KMS-11 (cell line): ENCODE data around the gene PAFAH1B2.
"Not testable (repeated sequence)": the region's sequence is repeated elsewhere in the genome, so short reads cannot be mapped to it uniquely, and the experiment has no call there.

Experiments used
- H2AFZ ChIP-seq: fragments of 200-600 bp; sonication (generic); 2 replicates; pipeline ENCODE4 v1.6.1; 2016; ENCODE audit warnings: antibody characterized with exemption, mixed run types, low read depth
- H3K27ac ChIP-seq: fragments of 200-600 bp; sonication (generic); 2 replicates; pipeline ENCODE4 v1.6.1; 2016; ENCODE audit warnings: mild to moderate bottlenecking, mixed run types
- H3K27me3 ChIP-seq: fragments of 200-600 bp; sonication (generic); 2 replicates; pipeline ENCODE4 v1.6.1; 2017; ENCODE audit warnings: mild to moderate bottlenecking, low read depth, mixed run types, moderate library complexity; ENCODE audit not compliant: insufficient read depth
- H3K36me3 ChIP-seq: fragments of 200-600 bp; sonication (generic); 2 replicates; pipeline ENCODE4 v1.6.1; 2017; ENCODE audit warnings: mild to moderate bottlenecking, mixed run types; ENCODE audit not compliant: insufficient read depth
- H3K4me1 ChIP-seq: fragments of 200-600 bp; sonication (generic); 2 replicates; pipeline ENCODE4 v1.6.1; 2016; ENCODE audit warnings: mild to moderate bottlenecking, low read depth, mixed run types; ENCODE audit not compliant: poor library complexity, severe bottlenecking
- H3K4me2 ChIP-seq: fragments of 200-600 bp; sonication (generic); 2 replicates; pipeline ENCODE4 v1.7.0; 2016; ENCODE audit warnings: mild to moderate bottlenecking, mixed run types
- H3K4me3 ChIP-seq: fragments of 200-600 bp; sonication (generic); IDR thresholded peaks from 2 replicates; pipeline ENCODE4 v1.6.1; 2017; ENCODE audit warnings: low read depth, low read length, mixed read lengths; ENCODE audit not compliant: insufficient read depth
- H3K79me2 ChIP-seq: fragments of 200-600 bp; sonication (generic); 2 replicates; pipeline ENCODE4 v1.6.1; 2016; ENCODE audit warnings: low read depth, mixed run types; ENCODE audit not compliant: insufficient read depth
- H3K9ac ChIP-seq: fragments of 200-600 bp; sonication (generic); 2 replicates; pipeline ENCODE4 v1.6.1; 2016; ENCODE audit warnings: mild to moderate bottlenecking, mixed run types
- H4K20me1 ChIP-seq: fragments of 200-600 bp; sonication (generic); 2 replicates; pipeline ENCODE4 v1.6.1; 2016; ENCODE audit warnings: mild to moderate bottlenecking, mixed run types; ENCODE audit not compliant: insufficient read depth
- TF ChIP-seq, protein P1 (sequence below): fragments of 200-600 bp; sonication (generic); conservative IDR thresholded peaks from 2 replicates; pipeline ENCODE4 v1.6.1; 2017; ENCODE audit warnings: low read depth, mild to moderate bottlenecking, antibody characterized with exemption, low read length, moderate library complexity, mixed read lengths

Gene PAFAH1B2

GRCh38 chr11:117204283-117205080 lies 60.4 kb downstream of the PAFAH1B2 start:
- no peaks in the 10 kb centered on the region for H4K20me1 ChIP-seq
- no peak overlapping the region for H3K27ac ChIP-seq
- no peak overlapping the region for H2AFZ ChIP-seq
- no peak overlapping the region for H3K4me3 ChIP-seq
- no peak overlapping the region for H3K4me2 ChIP-seq
- H3K4me1 ChIP-seq: no peaks in the 10 kb centered on the region
- TF ChIP-seq, protein P1, sequence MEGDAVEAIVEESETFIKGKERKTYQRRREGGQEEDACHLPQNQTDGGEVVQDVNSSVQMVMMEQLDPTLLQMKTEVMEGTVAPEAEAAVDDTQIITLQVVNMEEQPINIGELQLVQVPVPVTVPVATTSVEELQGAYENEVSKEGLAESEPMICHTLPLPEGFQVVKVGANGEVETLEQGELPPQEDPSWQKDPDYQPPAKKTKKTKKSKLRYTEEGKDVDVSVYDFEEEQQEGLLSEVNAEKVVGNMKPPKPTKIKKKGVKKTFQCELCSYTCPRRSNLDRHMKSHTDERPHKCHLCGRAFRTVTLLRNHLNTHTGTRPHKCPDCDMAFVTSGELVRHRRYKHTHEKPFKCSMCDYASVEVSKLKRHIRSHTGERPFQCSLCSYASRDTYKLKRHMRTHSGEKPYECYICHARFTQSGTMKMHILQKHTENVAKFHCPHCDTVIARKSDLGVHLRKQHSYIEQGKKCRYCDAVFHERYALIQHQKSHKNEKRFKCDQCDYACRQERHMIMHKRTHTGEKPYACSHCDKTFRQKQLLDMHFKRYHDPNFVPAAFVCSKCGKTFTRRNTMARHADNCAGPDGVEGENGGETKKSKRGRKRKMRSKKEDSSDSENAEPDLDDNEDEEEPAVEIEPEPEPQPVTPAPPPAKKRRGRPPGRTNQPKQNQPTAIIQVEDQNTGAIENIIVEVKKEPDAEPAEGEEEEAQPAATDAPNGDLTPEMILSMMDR: no peak
- no peaks in the 10 kb centered on the region for H3K36me3 ChIP-seq
- H3K27me3 ChIP-seq: no peaks in the 10 kb centered on the region
- no peaks in the 10 kb centered on the region for H3K79me2 ChIP-seq
- no peak overlapping the region for H3K9ac ChIP-seq

GRCh38 chr11:117205211-117205818 lies 61.2 kb downstream of the PAFAH1B2 start:
- Histone ChIP-seq H3K27me3 (no peaks in the 10 kb centered on the region), H3K36me3 (no peaks in the 10 kb centered on the region), H3K4me1 (no peaks in the 10 kb centered on the region), H3K79me2 (no peaks in the 10 kb centered on the region), H3K4me2 (no peak overlapping the region), H2AFZ (no peak overlapping the region), H4K20me1 (no peaks in the 10 kb centered on the region), H3K4me3 (no peak overlapping the region), H3K27ac (no peak overlapping the region), H3K9ac (no peak overlapping the region)
- TF ChIP-seq, protein P1: no peak

DNA sequence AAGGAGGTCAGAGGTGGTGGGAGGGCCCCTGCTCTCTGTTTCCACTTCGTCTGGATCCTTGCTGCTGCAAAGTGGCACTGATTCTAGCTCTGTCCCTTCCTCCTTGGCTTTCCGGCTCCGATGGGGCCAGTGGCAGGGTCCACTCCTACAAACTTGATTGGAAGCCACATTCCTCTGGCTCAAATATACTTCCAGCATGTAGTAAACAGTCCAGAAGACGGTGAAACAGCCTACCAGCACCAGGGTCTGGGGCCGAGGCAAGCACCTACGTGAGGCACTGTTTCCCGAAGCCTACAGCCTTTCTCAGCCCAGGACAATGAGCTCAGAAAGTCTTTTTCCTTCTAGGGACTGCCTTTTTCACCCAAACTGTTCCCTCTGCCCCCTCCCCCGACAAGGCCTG lies 62.0 kb downstream of the PAFAH1B2 start:
- H3K27ac ChIP-seq, H3K4me1 ChIP-seq, H4K20me1 ChIP-seq, H3K4me3 ChIP-seq, H3K79me2 ChIP-seq, H3K4me2 ChIP-seq, H2AFZ ChIP-seq, H3K9ac ChIP-seq, H3K36me3 ChIP-seq, H3K27me3 ChIP-seq: not testable (repeated sequence)

GRCh38 chr11:117206859-117207258 lies 62.8 kb downstream of the PAFAH1B2 start:
- not testable (repeated sequence) for H3K36me3 ChIP-seq, H3K27ac ChIP-seq, H3K79me2 ChIP-seq, H4K20me1 ChIP-seq, H3K4me3 ChIP-seq, H3K27me3 ChIP-seq, H2AFZ ChIP-seq, H3K4me1 ChIP-seq, H3K4me2 ChIP-seq, H3K9ac ChIP-seq

- H3K79me2 ChIP-seq, H3K4me3 ChIP-seq, H3K27me3 ChIP-seq, H3K9ac ChIP-seq, H4K20me1 ChIP-seq, H3K4me1 ChIP-seq, H3K4me2 ChIP-seq, H3K36me3 ChIP-seq, H2AFZ ChIP-seq, H3K27ac ChIP-seq: not testable (repeated sequence)
Observed at GRCh38 chr11:117207481-117207880, 63.4 kb downstream of the PAFAH1B2 start.

GRCh38 chr11:117208710-117209109 lies 64.6 kb downstream of the PAFAH1B2 start:
- H4K20me1 ChIP-seq, H3K79me2 ChIP-seq, H3K36me3 ChIP-seq, H3K4me2 ChIP-seq, H3K4me3 ChIP-seq, H3K27ac ChIP-seq, H3K4me1 ChIP-seq, H2AFZ ChIP-seq, H3K9ac ChIP-seq, H3K27me3 ChIP-seq: not testable (repeated sequence)

- H3K36me3 ChIP-seq, H3K9ac ChIP-seq, H2AFZ ChIP-seq, H3K27me3 ChIP-seq, H3K4me2 ChIP-seq, H3K4me3 ChIP-seq, H3K79me2 ChIP-seq, H3K27ac ChIP-seq, H4K20me1 ChIP-seq, H3K4me1 ChIP-seq: not testable (repeated sequence)
Observed at GRCh38 chr11:117209351-117210125, 65.5 kb downstream of the PAFAH1B2 start.
